GM21360 (cell line): Measurements from ENCODE around the gene P3H1.
A peak's percentile ranks its signal among the peaks of the same experiment; 100 is the strongest.
"Not testable (repeated sequence)": the region's sequence is repeated elsewhere in the genome, so short reads cannot be mapped to it uniquely, and the experiment has no call there.

ENCODE experiments used
- ATAC-seq: cut with Tn5 transposase; IDR thresholded peaks from one replicate; pipeline ENCODE4 v1.9.1; 2021; ENCODE audit warnings: mild to moderate bottlenecking, moderate library complexity; ENCODE audit not compliant: unreplicated experiment

P3H1 gene

DNA sequence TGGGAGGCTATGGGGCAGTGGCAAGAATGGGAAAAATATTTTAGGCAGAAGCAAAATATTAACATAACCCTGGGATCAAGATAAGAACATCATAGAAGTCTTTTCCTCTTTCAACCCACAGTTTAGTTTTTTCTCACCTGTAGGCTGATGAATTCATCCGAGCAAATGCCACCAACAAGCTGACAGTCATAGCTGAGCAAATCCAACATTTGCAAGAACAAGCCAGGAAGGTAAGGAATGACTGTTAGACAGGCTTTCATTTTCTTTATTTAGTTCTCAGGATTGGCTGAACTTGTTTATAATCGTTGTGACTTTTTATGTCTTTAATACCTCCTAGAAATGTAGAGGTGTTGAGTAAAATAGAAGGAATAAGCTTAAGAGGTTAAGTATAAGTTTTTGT lies 6.6 kb upstream of the P3H1 start:
- ATAC-seq, result no peak

- no peak for ATAC-seq
These were observed 3.0 kb upstream of the P3H1 start for GRCh38 chr1:42769811-42770210.

DNA sequence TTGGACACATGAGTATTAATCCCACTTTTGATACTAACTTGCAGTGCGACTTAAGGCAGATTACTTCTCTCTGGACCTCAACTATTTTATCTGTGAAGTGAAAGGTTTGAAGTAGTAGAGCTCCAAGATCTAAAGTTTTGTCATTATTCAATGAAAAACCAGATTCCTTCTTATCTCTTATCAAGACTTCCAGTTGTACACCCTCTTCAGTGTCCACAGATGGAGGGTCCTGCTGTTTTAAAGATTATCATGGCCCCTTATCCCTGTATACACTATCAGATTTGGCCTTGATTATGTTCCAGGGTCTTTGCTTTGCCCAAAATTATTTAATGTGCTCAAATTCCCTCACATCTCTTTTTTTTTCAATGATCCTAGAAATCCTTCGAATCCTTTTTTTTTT lies 1.3 kb upstream of the P3H1 start:
- no peak for ATAC-seq

DNA sequence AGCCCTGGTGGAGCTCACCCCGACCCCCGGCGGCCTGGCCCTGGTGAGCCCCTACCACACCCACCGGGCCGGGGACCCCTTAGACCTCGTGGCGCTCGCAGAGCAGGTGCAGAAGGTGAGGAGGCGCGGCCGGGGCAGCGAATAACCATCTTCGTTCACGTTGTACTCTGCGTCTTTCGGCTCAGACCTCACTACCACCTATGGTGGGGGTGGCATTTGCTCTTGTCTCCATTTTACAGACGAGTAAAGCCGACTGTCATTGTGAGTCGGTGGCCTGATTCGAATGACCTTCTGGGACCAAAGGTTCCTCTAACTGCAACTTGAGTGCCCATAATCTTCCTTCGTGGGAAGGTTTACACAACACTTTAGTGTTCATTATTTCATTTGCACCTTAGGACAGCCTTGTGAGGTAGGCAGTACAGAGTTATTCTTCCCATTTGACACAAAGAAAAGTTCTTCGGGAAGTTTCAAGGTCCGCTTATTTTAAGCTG lies 727 bp upstream of the P3H1 start:
- ATAC-seq, result peak; percentile 20

DNA sequence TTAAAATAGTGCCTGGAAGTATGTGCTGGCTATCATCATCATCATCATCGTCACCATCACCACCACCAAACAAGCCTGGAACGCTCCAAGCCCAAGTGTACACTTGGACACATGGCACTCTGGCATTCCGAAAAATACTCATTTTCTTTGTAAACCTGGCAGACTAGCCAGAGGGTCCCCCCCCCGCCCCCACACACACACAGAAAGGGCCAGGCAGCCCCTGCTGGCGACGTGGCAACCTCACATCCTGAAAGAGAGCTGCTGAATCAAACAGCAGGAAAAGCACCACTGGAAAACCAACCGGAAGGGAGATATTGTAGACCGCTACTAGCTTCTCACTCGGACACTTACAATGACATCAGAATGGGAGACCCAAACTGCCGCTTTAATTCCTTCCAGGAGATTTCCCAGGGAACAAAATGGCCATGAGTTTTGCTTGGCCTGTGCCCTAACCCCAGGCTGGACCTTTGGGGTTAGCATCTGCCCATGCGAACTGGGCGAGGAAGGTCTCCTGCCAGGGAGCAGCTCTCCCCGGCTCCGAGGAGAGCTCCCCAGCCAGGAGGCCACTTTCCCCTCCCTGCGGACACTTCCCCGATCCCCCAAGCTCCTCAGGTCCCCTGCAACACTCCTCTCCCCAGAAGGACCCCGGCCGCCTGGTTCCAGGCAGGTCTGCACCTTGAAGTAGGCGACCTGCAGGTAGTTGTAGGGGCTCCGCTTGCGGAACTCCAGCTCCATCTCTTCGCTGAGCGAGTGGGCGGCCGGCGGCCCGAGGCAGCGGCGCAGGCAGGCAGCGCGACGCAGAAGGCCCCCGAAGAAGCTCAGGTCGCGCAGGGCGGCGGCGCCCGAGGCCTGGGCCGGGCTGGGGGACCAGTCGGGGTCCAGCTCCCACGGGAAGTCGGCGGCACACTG lies 742 bp downstream of the P3H1 start:
- peak; percentile 14 for ATAC-seq

DNA sequence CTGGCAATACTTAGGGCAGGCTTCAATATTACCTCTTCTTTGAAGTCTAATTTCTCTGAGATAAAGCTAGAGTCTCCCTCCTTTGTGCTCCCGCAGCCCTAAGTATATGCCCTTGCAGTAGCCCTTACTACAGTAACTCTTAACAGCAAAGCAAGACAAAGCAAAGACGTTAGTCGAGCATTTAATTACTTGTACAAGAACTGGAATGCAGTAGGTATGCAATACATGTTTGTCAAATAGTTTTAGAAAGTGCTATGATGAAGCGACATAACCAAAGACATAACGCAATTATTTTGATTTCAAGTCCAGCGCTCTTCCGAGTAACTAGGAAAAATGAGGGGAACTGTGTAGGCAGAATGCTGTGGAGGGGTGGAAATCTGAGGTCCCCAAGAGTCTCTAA lies 1.6 kb downstream of the P3H1 start:
- no peak for ATAC-seq

DNA sequence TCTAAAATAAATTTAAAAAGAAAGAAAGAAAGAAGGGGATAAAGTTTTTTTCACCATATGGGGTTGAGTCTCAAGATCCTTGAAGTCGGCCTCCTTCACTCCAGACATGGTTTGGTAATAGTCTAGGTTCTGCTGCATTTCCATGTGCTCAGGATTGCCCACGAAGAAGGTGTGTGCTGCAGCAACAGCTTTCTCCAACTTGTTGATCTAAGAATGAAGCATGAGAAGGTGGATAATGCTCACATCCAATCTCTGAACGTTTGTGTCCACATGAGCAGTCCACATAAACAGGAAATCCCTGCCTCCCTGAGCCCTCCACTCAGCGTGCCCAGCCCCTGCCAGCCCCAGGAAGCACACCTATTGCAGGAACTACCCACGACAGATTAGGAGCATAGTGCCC lies 4.6 kb downstream of the P3H1 start:
- ATAC-seq, result no peak

DNA sequence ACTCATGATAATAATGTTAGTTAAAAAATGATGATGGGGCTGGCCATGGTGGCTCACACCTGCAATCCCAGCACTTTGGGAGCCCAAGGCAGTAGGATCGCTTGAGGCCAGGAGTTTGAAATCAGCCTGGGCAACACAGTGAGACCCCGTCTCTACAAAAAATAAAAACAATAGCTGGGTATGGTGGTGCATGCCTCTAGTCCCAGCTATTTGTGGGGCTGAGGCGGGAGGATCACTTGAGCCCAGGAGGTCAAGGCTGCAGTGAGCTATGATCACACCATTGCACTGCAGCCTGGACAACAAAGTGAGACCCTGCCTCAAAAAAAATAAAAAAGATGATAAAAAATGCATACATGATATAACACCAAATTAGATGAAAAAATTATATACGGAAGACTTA lies 5.3 kb downstream of the P3H1 start:
- ATAC-seq, result no peak

- ATAC-seq, result no peak
These were observed 7.7 kb downstream of the P3H1 start for GRCh38 chr1:42759114-42759513.

- no peak for ATAC-seq
These were observed 8.2 kb downstream of the P3H1 start for GRCh38 chr1:42758641-42759040.

DNA sequence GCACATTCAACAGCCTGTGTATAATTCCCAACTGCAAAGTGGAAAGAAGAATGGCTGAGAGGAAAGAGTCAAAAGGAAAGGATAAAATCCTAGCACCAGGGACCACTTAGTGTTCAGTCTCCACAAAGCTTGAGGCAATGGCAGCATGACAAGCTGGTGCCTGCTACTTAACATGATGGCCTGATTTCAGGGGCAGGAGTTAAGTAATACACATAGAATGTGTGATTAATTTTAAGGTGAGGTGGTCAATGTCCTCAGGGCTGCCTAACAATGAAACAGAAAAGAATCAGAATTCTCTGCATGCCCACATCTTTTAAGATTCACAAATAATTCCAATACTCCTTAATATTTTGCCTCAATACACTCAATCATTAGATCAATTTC lies 8.9 kb downstream of the P3H1 start:
- ATAC-seq, result no peak

GRCh38 chr1:42756956-42757891 lies 9.6 kb downstream of the P3H1 start:
- no peak for ATAC-seq

DNA sequence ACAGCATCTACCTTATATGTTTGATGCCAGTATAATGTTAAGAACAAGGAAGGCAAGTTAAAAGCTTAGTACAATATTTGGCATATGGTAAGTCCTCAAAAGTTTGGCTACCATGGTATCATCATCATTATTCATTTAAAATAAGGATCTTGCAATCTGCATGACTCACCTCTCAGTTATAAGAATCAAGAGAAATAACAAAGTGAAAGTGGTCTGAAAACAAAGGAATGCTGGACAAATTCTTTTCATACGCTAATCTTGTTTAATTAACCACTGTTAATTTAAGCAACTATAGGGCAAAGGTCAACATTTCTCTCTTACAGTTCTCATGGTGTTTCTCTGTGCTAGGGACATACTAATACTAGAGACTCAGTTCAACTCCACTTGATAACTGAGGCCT lies 13.8 kb downstream of the P3H1 start:
- no peak for ATAC-seq

DNA sequence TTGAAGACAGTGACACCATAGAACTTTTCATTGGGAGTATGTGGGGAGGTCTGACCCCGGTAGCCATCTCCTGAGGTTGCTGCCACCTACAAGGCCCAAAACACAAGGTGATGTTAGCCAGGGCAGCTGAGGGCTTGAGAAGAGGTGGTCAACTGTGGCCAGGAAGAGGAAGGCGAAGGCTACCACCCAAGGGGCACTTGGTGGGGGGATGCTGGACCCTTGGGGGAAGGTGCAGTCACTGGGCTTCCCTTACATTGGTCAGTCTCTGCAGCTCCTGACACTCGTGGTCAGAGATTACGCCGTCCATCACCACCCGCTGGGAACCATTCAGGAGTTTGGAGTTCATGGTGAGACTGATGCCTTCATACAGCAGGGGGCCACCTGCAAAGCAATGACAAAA lies 14.5 kb downstream of the P3H1 start:
- ATAC-seq, result no peak

DNA sequence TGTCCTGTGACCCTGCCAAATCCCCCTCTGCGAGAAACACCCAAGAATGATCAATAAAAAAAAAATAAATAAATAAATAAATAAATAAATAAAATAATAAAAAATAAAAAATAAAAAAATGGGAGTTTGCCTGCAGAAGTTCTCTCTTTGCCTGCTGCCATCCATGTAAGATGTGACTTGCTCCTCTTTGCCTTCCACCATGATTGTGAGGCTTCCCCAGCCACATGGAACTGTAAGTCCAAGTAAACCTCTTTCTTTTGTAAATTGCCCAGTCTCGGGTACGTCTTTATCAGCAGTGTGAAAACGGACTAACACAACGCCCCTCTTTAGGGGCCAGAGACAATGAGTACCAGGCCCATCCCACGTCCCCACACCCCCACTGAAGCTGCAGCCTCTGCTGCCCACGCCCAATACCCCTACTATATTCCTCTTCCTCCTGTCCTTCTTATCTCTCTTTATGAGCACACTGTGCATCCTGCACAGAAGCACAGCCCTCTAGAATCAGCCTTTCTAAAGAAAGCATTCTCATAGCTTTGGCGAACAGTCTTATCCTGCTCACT lies 15.2 kb downstream of the P3H1 start:
- not testable (repeated sequence) for ATAC-seq

GRCh38 chr1:42750041-42750440 lies 16.8 kb downstream of the P3H1 start:
- ATAC-seq, result no peak

DNA sequence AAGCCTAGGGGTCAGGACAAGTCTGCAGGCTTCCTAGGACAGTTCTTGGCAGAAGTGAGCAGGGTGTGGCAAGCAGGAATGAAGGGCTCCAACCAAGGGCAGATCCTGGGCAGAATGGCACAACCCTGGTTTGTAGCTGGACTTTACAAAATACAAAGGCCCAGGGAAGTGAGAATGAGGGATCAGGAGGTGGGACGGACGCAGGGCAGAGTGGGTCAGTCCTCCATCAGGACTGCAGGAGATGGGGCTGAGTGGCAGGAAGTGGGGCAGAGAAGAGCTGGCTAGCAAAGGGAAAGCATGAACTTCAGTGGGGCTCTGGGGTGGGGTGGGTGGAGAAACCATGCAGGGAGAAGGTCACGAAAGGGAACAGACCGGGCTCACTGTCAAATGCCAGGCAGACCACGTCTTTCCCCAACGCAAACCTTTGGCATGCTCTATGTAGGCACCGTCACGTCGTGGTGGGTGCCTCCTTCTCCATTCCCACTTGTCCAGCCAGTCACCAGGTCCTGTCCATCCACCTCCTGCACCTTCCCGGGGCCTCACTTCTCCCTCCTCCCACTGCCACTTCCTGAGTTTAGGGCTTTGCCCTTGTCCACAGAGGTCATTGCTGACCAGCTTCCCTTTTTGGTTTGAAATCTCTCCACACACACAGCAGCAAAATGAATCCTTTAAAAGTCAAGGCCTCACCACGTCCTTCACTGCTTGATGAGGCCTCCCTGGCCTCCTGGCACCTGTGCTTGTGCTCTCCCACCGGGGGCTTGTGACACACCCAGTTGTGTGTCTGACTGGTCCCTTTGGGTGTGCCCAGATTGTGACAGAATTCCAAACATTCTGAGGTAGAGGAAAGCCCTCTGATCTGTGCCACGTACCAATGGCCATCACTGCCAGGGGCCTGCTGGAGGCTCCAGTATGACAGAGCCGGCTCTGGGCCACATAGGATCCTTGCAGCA lies 18.1 kb downstream of the P3H1 start:
- ATAC-seq, result no peak

DNA sequence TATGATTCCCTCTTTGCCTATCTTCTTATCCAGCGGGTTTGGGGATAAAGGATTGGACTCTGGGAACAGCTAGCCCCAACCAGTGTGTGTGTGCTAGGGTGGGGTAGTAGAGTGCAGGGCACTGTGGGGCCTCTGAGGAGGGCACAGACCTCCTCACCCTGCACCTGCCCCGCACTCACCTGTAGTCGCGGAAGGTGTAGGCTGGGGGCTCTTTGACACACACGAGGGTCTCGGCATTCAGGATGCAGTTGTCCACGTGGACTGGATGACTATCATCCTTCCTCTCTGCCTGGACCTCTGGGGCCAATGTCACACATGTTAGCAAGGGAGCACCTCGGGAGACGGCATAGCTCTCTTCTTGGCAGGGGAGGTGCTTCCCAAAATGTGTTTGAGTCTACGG lies 18.8 kb downstream of the P3H1 start:
- ATAC-seq, result no peak

- ATAC-seq, result no peak
These were observed 19.7 kb downstream of the P3H1 start for GRCh38 chr1:42747125-42747524.

DNA sequence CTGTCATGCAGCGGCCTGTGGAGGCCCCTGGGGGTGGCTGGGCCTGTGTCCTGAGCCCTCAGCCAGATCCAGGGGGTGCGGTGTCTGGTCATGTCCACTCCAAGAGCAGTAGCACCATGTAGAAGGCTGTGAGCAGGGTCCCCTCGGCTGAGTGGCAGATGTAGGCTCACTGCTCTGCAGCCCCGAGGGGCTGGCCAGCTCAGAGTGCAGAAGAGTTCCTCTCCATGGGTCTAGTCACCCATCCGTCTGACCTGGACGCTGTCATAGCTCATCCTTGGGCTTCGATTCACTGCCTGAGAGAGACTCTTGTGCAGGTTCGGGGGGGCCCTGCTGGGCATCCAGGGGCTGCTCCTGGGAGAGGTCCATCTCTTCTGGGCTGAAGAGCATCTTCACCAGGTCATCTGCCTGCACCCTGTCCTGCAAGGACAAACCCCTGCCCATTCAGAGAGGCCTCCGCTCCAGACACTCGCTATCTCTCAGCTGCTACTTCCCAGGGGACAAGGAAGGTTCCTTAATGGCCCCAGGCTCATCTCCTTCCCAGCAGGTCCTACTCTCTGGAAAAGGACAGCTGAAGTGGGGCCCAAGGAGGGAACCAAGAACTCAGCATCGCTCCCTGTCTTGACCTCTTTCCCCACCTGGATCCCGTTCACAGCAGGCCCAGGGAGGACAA lies 20.3 kb downstream of the P3H1 start:
- ATAC-seq, result no peak
